RWPE1 (cell line): ENCODE data around the gene COL10A1.

Experiments used
- CTCF ChIA-PET: fragments of 350-600 bp; sonication (Branson Sonifier 250); formaldehyde crosslinking; extraction: SDS; loops from one replicate; lab custom pipeline; 2021; lab: Yijun Ruan, JAX
- POLR2A ChIA-PET: fragments of 400-600 bp; formaldehyde crosslinking; extraction: SDS; loops from one replicate; lab custom pipeline; 2020; ENCODE audit warnings: antibody characterized with exemption; ENCODE audit not compliant: low non-redundant PET; lab: Yijun Ruan, JAX
- DNase-seq: peaks from one replicate; pipeline ENCODE4 v3.0.0; 2012; ENCODE audit warnings: low spot score
- H3K27ac ChIP-seq: fragments of 450-650 bp; 2 replicates; pipeline ENCODE4 v1.5.1; 2017
- TF ChIP-seq, protein P1 (sequence below): fragments of 450-650 bp; conservative IDR thresholded peaks from 2 replicates; pipeline ENCODE4 v1.5.1; 2017; ENCODE audit warnings: low read depth, mild to moderate bottlenecking

The COL10A1 gene

DNA sequence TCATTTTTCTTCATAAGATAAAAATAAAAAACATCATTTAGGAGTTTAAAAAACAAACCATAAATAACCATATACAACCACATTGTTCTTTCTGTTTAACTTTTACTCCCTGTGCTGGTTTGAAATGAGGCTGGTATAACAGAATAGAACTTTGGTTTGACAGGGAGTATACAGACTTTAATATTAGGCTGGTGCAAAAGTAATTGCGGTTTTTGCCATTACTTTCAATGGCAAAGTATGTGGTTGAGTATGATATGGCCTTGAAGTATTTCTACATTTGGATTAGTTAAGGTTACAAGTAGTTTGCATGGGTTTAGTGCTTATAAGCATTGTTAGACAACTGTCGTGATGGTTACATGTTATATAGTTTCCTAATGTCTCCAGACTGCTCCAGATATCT is 29.0 kb upstream of the COL10A1 start:
- DNase-seq = no peak
- ChIA-PET CTCF (no interaction called here), POLR2A (no interaction called here)
- TF ChIP-seq, protein P1, sequence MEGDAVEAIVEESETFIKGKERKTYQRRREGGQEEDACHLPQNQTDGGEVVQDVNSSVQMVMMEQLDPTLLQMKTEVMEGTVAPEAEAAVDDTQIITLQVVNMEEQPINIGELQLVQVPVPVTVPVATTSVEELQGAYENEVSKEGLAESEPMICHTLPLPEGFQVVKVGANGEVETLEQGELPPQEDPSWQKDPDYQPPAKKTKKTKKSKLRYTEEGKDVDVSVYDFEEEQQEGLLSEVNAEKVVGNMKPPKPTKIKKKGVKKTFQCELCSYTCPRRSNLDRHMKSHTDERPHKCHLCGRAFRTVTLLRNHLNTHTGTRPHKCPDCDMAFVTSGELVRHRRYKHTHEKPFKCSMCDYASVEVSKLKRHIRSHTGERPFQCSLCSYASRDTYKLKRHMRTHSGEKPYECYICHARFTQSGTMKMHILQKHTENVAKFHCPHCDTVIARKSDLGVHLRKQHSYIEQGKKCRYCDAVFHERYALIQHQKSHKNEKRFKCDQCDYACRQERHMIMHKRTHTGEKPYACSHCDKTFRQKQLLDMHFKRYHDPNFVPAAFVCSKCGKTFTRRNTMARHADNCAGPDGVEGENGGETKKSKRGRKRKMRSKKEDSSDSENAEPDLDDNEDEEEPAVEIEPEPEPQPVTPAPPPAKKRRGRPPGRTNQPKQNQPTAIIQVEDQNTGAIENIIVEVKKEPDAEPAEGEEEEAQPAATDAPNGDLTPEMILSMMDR = no peak
- no peak overlapping the region for H3K27ac ChIP-seq

DNA sequence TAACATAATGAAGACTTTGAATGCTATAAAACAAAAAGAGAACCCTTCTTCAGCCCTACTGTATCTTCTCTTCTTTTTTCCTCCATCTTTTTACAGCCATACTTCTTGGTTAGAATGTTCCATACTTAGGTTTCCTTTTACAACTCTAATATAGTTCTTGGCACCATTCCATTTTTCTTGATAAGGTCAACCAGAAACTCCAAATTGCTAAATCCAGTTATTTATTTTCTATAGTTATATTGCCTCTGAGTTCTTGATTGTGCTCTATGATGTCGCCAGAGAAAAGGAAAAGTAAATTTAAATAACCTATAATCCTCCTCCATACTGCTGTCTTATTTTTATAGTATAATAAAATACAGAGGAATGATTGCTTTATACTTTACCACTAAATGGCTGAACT is 26.7 kb upstream of the COL10A1 start:
- no peak overlapping the region for H3K27ac ChIP-seq
- DNase-seq = no peak
- ChIA-PET CTCF (interaction anchor here (0.7 kb wide), 1 partner anchor 948 kb away, joined by 3 read pairs; no protein-coding TSS in a partner anchor), POLR2A (no interaction called here)
- TF ChIP-seq, protein P1 = no peak

DNA sequence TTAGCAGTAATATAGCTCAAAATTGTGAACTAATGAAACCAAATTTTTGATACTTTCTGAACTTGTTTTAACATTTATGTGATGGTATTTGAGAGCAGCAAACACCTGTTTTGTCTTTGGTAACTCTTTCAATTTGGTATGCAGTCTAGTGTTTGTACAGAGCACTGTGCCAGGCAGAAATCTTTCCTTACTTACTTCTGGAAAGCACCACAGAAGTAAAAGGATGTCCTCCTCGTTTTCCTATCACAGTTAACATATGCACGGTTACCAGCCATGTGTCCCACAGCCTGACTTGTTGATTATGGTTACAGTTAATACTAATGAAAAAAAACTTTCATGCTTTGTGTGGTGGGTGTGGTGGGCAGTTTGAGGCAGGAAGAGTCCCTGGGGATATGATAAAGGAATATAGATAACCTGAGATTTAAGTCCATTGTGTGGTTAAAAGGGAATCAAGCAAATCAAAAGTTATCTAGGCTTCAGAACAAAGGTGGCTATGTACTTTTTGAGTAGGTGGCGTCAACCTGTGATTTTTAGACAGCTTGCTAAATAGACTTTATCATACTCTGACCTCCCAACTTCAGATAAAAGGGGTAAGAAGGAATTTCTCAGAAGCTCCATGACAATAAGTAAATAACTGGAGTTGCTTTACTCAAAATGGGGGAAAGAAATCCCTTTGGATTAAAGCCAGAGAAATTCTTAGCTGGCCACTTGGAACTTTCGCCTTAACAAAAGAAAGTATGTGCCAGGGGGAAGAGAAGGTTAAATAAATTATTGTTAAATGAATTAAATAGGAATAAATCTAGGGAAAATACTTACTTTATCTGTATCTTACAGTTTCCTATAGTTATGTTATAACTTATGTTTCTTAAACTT is 20.1 kb upstream of the COL10A1 start:
- DNase-seq = no peak
- CTCF ChIA-PET = interaction anchor here (0.6 to 0.7 kb wide), 2 partner anchors 142 to 306 kb away, joined by 3 to 4 read pairs; no protein-coding TSS in a partner anchor
- TF ChIP-seq, protein P1 = no peak
- no peak overlapping the region for H3K27ac ChIP-seq
- POLR2A ChIA-PET = no interaction called here

DNA sequence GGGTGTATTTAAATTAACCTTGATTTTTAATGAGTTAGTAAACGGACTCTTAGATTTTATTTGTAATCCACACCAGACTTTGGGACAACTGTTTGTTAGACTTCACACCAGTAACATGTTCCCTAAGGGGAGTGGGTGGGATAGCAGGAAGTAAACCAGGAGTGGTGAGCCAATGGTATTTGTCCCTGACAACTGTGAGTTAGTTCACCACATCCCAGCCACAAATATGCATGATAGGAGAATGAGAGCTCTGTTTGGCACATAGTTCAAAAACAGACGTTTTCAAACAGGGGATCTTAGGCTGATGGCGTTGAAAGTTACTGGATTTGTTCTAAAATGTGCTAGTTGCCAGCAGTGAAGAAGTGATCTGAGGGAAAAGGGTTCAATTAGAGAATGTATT is 18.7 kb upstream of the COL10A1 start:
- TF ChIP-seq, protein P1 = no peak
- ChIA-PET CTCF (no interaction called here), POLR2A (no interaction called here)
- DNase-seq = peak; percentile 13
- H3K27ac ChIP-seq = no peak overlapping the region

DNA sequence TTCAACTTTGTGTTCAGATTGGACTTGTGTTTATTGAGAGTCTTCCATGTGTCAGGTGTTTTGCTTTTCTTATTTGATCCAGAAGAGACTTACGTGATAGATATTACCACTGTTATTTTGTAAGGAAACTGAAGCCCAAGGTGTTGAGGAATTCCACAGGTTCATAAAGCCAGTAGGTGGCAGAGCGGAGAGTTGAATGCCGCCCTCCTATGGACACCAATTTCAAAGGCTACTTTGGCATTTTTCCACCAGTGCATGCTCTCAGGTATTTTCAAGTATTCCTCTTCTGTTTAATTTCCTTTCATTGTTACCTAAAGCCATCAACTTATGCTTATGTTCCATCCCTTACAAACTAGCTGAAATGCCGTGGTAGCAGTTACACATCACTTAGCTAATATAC is 14.0 kb upstream of the COL10A1 start:
- no peak overlapping the region for H3K27ac ChIP-seq
- ChIA-PET POLR2A (no interaction called here), CTCF (interaction anchor here (0.7 kb wide), 1 partner anchor 9 kb away, joined by 3 read pairs; no protein-coding TSS in a partner anchor)
- no peak for DNase-seq
- TF ChIP-seq, protein P1 = no peak

DNA sequence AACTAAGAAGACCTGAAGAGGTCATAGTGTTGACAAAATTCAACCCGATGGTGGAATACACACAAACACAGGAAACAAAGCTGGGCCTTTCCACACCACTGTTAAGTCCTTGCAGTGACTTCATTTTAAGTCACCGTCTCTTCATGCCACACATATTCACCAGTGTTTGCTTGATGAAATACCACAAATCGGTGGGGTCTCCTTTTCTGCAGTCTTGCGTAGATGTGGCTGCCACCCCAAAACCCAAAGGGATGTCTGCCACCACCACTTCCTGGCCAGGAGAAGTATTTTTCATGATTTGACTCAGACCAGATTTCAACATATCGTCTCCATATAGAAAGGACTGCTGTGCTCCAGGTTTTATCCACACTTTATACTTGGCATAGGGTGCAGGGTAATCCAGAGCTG is 11.0 kb upstream of the COL10A1 start:
- TF ChIP-seq, protein P1 = no peak
- no peak overlapping the region for H3K27ac ChIP-seq
- CTCF ChIA-PET = interaction anchor here (0.7 kb wide), 1 partner anchor 42 kb away, joined by 3 read pairs; no protein-coding TSS in a partner anchor
- DNase-seq = no peak
- POLR2A ChIA-PET = no interaction called here
